Astrocyte of the spinal cord (primary cell): ENCODE results near the gene PTPRH.

Experiments used
- DNase-seq: peaks from one replicate; pipeline ENCODE4 v3.0.0; 2011; ENCODE audit warnings: low read depth, low spot score
- H3K4me3 ChIP-seq: 2 replicates; pipeline ENCODE4 v1.5.1; 2011; ENCODE audit warnings: low read depth, mild to moderate bottlenecking, low read length, moderate library complexity
- CTCF ChIP-seq: IDR thresholded peaks from 2 replicates; pipeline ENCODE4 v1.5.1; 2012; ENCODE audit warnings: low read depth, mild to moderate bottlenecking, low read length, inconsistent platforms
- in situ Hi-C: cut with HindIII; loops from 2 replicates; pipeline ENCODE4 v1.10.0; 2017; ENCODE audit warnings: low sequenced_read_pairs

Gene PTPRH

GRCh38 chr19:55245236-55245904, 36.1 kb upstream of the PTPRH start:
- no peak for DNase-seq
- in situ Hi-C loops, result no loop called here
- TF ChIP-seq CTCF, result no peak
- H3K4me3 ChIP-seq, result no peak overlapping the region

- DNase-seq, result no peak
- no peak overlapping the region for H3K4me3 ChIP-seq
- in situ Hi-C loops, result no loop called here
- no peak for TF ChIP-seq CTCF
These were observed 34.8 kb upstream of the PTPRH start for GRCh38 chr19:55244004-55244680.

- TF ChIP-seq CTCF, result no peak
- no peak overlapping the region for H3K4me3 ChIP-seq
- DNase-seq, result no peak
- in situ Hi-C loops, result no loop called here
These were observed 33.2 kb upstream of the PTPRH start for GRCh38 chr19:55242517-55242916.

GRCh38 chr19:55241935-55242464, 32.7 kb upstream of the PTPRH start:
- in situ Hi-C loops, result no loop called here
- no peak overlapping the region for H3K4me3 ChIP-seq
- no peak for TF ChIP-seq CTCF
- no peak for DNase-seq

- no peak for TF ChIP-seq CTCF
- in situ Hi-C loops, result no loop called here
- H3K4me3 ChIP-seq, result no peak overlapping the region
- DNase-seq, result no peak
These were observed 32.0 kb upstream of the PTPRH start for GRCh38 chr19:55241143-55241934.

- no peak overlapping the region for H3K4me3 ChIP-seq
- DNase-seq, result no peak
- no peak for TF ChIP-seq CTCF
- in situ Hi-C loops, result no loop called here
These were observed 31.4 kb upstream of the PTPRH start for GRCh38 chr19:55240713-55241020.
